Keratinocyte (primary cell): Measurements from ENCODE around the gene CCDC15. TPM values are rescaled to one million over a fixed set of nuclear protein-coding genes. Genes with fewer than 3 reads are reported as not detected.
A peak's percentile ranks its signal among the peaks of the same experiment; 100 is the strongest.

Experiments used
- DNase-seq: peaks from one replicate; pipeline ENCODE4 v3.0.0-alpha.2; 2011; ENCODE audit warnings: low read depth, missing footprints, low spot score
- FAIRE-seq: peaks from 2 replicates; lab custom pipeline; 2011; peaks lifted over from hg19 to GRCh38; lab: Jason Lieb, UNC
- H2AFZ ChIP-seq: 2 replicates; pipeline ENCODE4 v1.6.0; 2012; ENCODE audit warnings: low read length, control low read depth, inconsistent platforms; ENCODE audit not compliant: control insufficient read depth
- H3K27ac ChIP-seq: 2 replicates; pipeline ENCODE4 v1.5.1; 2011; ENCODE audit warnings: low read length; ENCODE audit not compliant: control insufficient read depth, insufficient read depth
- H3K27me3 ChIP-seq: 3 replicates; pipeline ENCODE4 v1.6.0; 2011; ENCODE audit warnings: low read length; ENCODE audit not compliant: control insufficient read depth, insufficient read depth; ENCODE audit errors: extremely low read depth
- H3K36me3 ChIP-seq, 2 experiments: 2 replicates in 1 of 2; 3 replicates in 1 of 2; pipeline ENCODE4 v1.5.1; 2011; ENCODE audit warnings: low read length in 2 of 2, mild to moderate bottlenecking in 1 of 2; ENCODE audit not compliant: control insufficient read depth in 2 of 2, insufficient read depth in 2 of 2; ENCODE audit errors: extremely low read depth in 1 of 2
- H3K4me1 ChIP-seq: 3 replicates; pipeline ENCODE4 v1.5.1; 2011; ENCODE audit warnings: low read length; ENCODE audit not compliant: control insufficient read depth, insufficient read depth; ENCODE audit errors: extremely low read depth
- H3K4me2 ChIP-seq: 3 replicates; pipeline ENCODE4 v1.6.0; 2011; ENCODE audit warnings: low read depth, low read length; ENCODE audit not compliant: control insufficient read depth, insufficient read depth; ENCODE audit errors: extremely low read depth
- H3K4me3 ChIP-seq, 3 experiments: fragments of 200-600 bp in 1 of 3; sonication (generic) in 1 of 3; 2 replicates in 2 of 3; 3 replicates in 1 of 3; pipeline ENCODE4 v1.5.1; 2011 to 2016; ENCODE audit warnings: low read length in 3 of 3, mild to moderate bottlenecking in 3 of 3, control low read depth in 2 of 3, inconsistent platforms in 1 of 3, low read depth in 1 of 3, mixed read lengths in 1 of 3, mixed run types in 1 of 3, moderate library complexity in 1 of 3; ENCODE audit not compliant: control insufficient read depth in 2 of 3, insufficient read depth in 2 of 3; ENCODE audit errors: extremely low read depth in 1 of 3
- H3K79me2 ChIP-seq: 2 replicates; pipeline ENCODE4 v1.6.0; 2012; ENCODE audit warnings: low read length; ENCODE audit not compliant: control insufficient read depth, insufficient read depth
- H3K9ac ChIP-seq: 3 replicates; pipeline ENCODE4 v1.6.0; 2011; ENCODE audit warnings: low read length; ENCODE audit not compliant: control insufficient read depth, insufficient read depth; ENCODE audit errors: extremely low read depth
- H3K9me1 ChIP-seq: 3 replicates; pipeline ENCODE4 v1.6.0; 2011; ENCODE audit warnings: low read length; ENCODE audit not compliant: control insufficient read depth, insufficient read depth; ENCODE audit errors: extremely low read depth
- H3K9me3 ChIP-seq: 2 replicates; pipeline ENCODE4 v1.5.1; 2012; ENCODE audit warnings: low read depth, low read length; ENCODE audit not compliant: control insufficient read depth
- H4K20me1 ChIP-seq: 3 replicates; pipeline ENCODE4 v1.6.0; 2011; ENCODE audit warnings: low read length; ENCODE audit not compliant: control insufficient read depth, insufficient read depth; ENCODE audit errors: extremely low read depth
- CTCF ChIP-seq, 3 experiments: IDR thresholded peaks in 1 of 3; conservative IDR thresholded peaks in 1 of 3; optimal IDR thresholded peaks in 1 of 3; 2 replicates in 2 of 3; 3 replicates in 1 of 3; pipeline versions ENCODE3 to v1.5.1; 2011; ENCODE audit warnings: low read length in 3 of 3, mild to moderate bottlenecking in 3 of 3, moderate library complexity in 2 of 3, control low read depth in 1 of 3, inconsistent platforms in 1 of 3; ENCODE audit not compliant: insufficient read depth in 2 of 3; ENCODE audit errors: extremely low read depth in 1 of 3
- EZH2 ChIP-seq: IDR thresholded peaks from one replicate; pipeline ENCODE4 v1.6.1; 2012; ENCODE audit warnings: inconsistent platforms, mild to moderate bottlenecking, low read length, moderate library complexity
- dilution Hi-C: fragments of 300-500 bp; cut with MboI; formaldehyde crosslinking; loops from one replicate; pipeline ENCODE4 v1.7.0; 2020; ENCODE audit warnings: low sequenced_read_pairs; ENCODE audit not compliant: extremely low pct_ligation_motif_present
- polyA plus RNA-seq, 5 experiments: library from polyadenylated mRNA; depleted of rRNA in 3 of 5; stranded (reverse) in 3 of 5; stranded (forward) in 1 of 5; unstranded in 1 of 5; fragments of >200 nt; gene quantifications; 1 replicate in 1 of 5; 2 replicates in 3 of 5; 3 replicates in 1 of 5; pipeline versions ENCODE4 v1.2.1 to v1.2.3, GENCODE V29; 2011 to 2012; ENCODE audit warnings: missing spikeins in 2 of 5, low read depth in 1 of 5, low replicate concordance in 1 of 5

CCDC15 gene
- polyA plus RNA-seq, 1 donor (not counting 4 experiments of a cell fraction or from before 2014, with no cell fraction given), result 2.0 TPM

GRCh38 chr11:125073616-125074483 lies 119.8 kb downstream of the CCDC15 start:
- H3K4me3 ChIP-seq, result no peak overlapping the region
- FAIRE-seq (no peak), DNase-seq (no peak)
- no peaks in the 10 kb centered on the region for H4K20me1 ChIP-seq
- no peaks in the 10 kb centered on the region for H3K9me1 ChIP-seq
- no peak overlapping the region for H3K4me2 ChIP-seq
- no peak overlapping the region for H3K9ac ChIP-seq
- H3K79me2 ChIP-seq, result no peaks in the 10 kb centered on the region
- no peak overlapping the region for H2AFZ ChIP-seq
- H3K27ac ChIP-seq, result no peak overlapping the region
- H3K4me1 ChIP-seq, result peaks cover 35% of the 10 kb centered on the region
- TF ChIP-seq CTCF (optimal IDR thresholded peaks at IDR 0.05 in 1 of 3, IDR thresholded peaks at IDR 0.05 in 1 of 3, conservative IDR thresholded peaks at IDR 0.05 in 1 of 3; ENCODE audit: extremely low read depth in 1 of 3, insufficient read depth in 2 of 3, low read length in 3 of 3) (no peak), EZH2 (no peak)
- dilution Hi-C loops, result no loop called here
- H3K36me3 ChIP-seq, result no peaks in the 10 kb centered on the region
- no peaks in the 10 kb centered on the region for H3K27me3 ChIP-seq
- no peaks in the 10 kb centered on the region for H3K9me3 ChIP-seq

GRCh38 chr11:125074511-125075241 lies 120.7 kb downstream of the CCDC15 start:
- H3K9ac ChIP-seq, result no peak overlapping the region
- H3K4me1 ChIP-seq, result peaks cover 33% of the 10 kb centered on the region
- TF ChIP-seq EZH2 (no peak), CTCF (optimal IDR thresholded peaks at IDR 0.05 in 1 of 3, IDR thresholded peaks at IDR 0.05 in 1 of 3, conservative IDR thresholded peaks at IDR 0.05 in 1 of 3; ENCODE audit: extremely low read depth in 1 of 3, insufficient read depth in 2 of 3, low read length in 3 of 3) (no peak)
- no peaks in the 10 kb centered on the region for H3K36me3 ChIP-seq
- no peak overlapping the region for H2AFZ ChIP-seq
- no peak overlapping the region for H3K4me2 ChIP-seq
- H3K9me3 ChIP-seq, result no peaks in the 10 kb centered on the region
- no peak overlapping the region for H3K27ac ChIP-seq
- H3K79me2 ChIP-seq, result no peaks in the 10 kb centered on the region
- H3K4me3 ChIP-seq, result no peak overlapping the region
- dilution Hi-C loops, result no loop called here
- no peaks in the 10 kb centered on the region for H4K20me1 ChIP-seq
- FAIRE-seq (peak; percentile 39), DNase-seq (no peak)
- no peaks in the 10 kb centered on the region for H3K9me1 ChIP-seq
- H3K27me3 ChIP-seq, result no peaks in the 10 kb centered on the region
